SK-N-MC (cell line): ENCODE measurements around the gene JADE3.

Experiments
- EZH2 ChIP-seq: fragments of 200-600 bp; sonication (generic); IDR thresholded peaks from one replicate; pipeline ENCODE4 v1.6.1; 2017; ENCODE audit warnings: antibody characterized with exemption
- POLR2AphosphoS5 ChIP-seq: IDR thresholded peaks from 2 replicates; pipeline ENCODE4 v1.6.1; 2012; ENCODE audit warnings: mild to moderate bottlenecking, low read depth, low read length, borderline replicate concordance

- TF ChIP-seq EZH2 = no peak
- no peak for TF ChIP-seq POLR2AphosphoS5
Observed at GRCh38 chrX:47101206-47101605, 189.0 kb downstream of the JADE3 start.
